GM12878 (cell line): ENCODE data around the gene DEFB110. TPM values are rescaled to one million over a fixed set of nuclear protein-coding genes. Genes with fewer than 3 reads are reported as not detected.

Source experiments
- BCL3 ChIP-seq: IDR thresholded peaks from 2 replicates; pipeline ENCODE4 v1.6.1; 2011; ENCODE audit warnings: borderline replicate concordance, low read depth, mild to moderate bottlenecking, moderate library complexity, low read length; ENCODE audit not compliant: insufficient read depth, poor library complexity, severe bottlenecking
- BRCA1 ChIP-seq: IDR thresholded peaks from 2 replicates; pipeline ENCODE4 v1.6.1; 2011; ENCODE audit warnings: low read depth, low read length, improper control_type of control experiment
- CREM ChIP-seq: IDR thresholded peaks from 2 replicates; pipeline ENCODE4 v1.6.1; 2014; ENCODE audit warnings: antibody characterized with exemption, low read depth
- EZH2 ChIP-seq: IDR thresholded peaks from 2 replicates; pipeline ENCODE4 v1.6.1; 2012; ENCODE audit warnings: low read depth, mild to moderate bottlenecking, control low read depth, inconsistent platforms, low read length, borderline replicate concordance; ENCODE audit not compliant: control insufficient read depth
- HCFC1 ChIP-seq: fragments of 150-350 bp; IDR thresholded peaks from 2 replicates; pipeline ENCODE4 v1.6.1; 2014; ENCODE audit warnings: low read length
- MXI1 ChIP-seq: fragments of 150-350 bp; IDR thresholded peaks from 2 replicates; pipeline ENCODE4 v1.6.1; 2011; ENCODE audit warnings: low read depth, mild to moderate bottlenecking, inconsistent platforms, low read length, improper control_type of control experiment
- MYC ChIP-seq: IDR thresholded peaks from 2 replicates; pipeline ENCODE4 v1.6.1; 2011; ENCODE audit warnings: mild to moderate bottlenecking, low read length, moderate library complexity, inconsistent platforms; ENCODE audit not compliant: insufficient read depth, insufficient replicate concordance, insufficient read length, severe bottlenecking
- NFIC ChIP-seq: IDR thresholded peaks from 2 replicates; pipeline ENCODE4 v1.6.1; 2012; ENCODE audit warnings: low read depth, mild to moderate bottlenecking, inconsistent platforms, low read length, moderate library complexity
- NFYB ChIP-seq: IDR thresholded peaks from 2 replicates; pipeline ENCODE4 v1.6.1; 2011; ENCODE audit warnings: low read depth, mild to moderate bottlenecking, low read length, improper control_type of control experiment, moderate library complexity; ENCODE audit not compliant: insufficient read depth
- POLR2AphosphoS5 ChIP-seq: IDR thresholded peaks from 2 replicates; pipeline ENCODE4 v1.6.1; 2011; ENCODE audit warnings: mild to moderate bottlenecking, low read length, inconsistent platforms
- REST ChIP-seq: IDR thresholded peaks from 2 replicates; pipeline ENCODE4 v1.6.1; 2012; ENCODE audit warnings: mild to moderate bottlenecking, low read depth, low read length
- TCF12 ChIP-seq: IDR thresholded peaks from 2 replicates; pipeline ENCODE4 v1.6.1; 2011; ENCODE audit warnings: low read depth, mild to moderate bottlenecking, low read length
- polyA plus RNA-seq, 11 experiments: library from polyadenylated mRNA; depleted of rRNA in 4 of 11; unstranded in 6 of 11; stranded (reverse) in 5 of 11; fragments of >200 nt; fragmentation: Nextera tagmentation in 4 of 11; fragmentation: Illumina TruSeq in 1 of 11; extraction: Ambion mirVana in 4 of 11; extraction: Trizol in 1 of 11; gene quantifications; 1 replicate in 1 of 11; 2 replicates in 10 of 11; pipeline versions ENCODE4 v1.2.1 to v1.2.3, GENCODE V29; 2011 to 2016; ENCODE audit warnings: inconsistent platforms in 2 of 11, missing spikeins in 2 of 11, low read depth in 1 of 11
- total RNA-seq, 4 experiments: library from RNA; depleted of rRNA in 3 of 4; stranded (reverse); fragments of >200 nt in 3 of 4; fragmentation: Illumina TruSeq in 1 of 4; extraction: Trizol in 1 of 4; gene quantifications; 2 replicates each; pipeline versions ENCODE4 v1.2.1 to v1.2.3, GENCODE V29; 2013 to 2021

Gene DEFB110
- total and polyA plus RNA-seq, 10 of the 15 experiments (the other 5 are each of a cell fraction or from before 2014, with no cell fraction given): not detected

GRCh38 chr6:50021894-50022293 is at the start of gene DEFB110 (continued):
- no peak for TF ChIP-seq BCL3
- TF ChIP-seq POLR2AphosphoS5: no peak
- no peak for TF ChIP-seq BRCA1
- no peak for TF ChIP-seq NFYB
- TF ChIP-seq REST: no peak
- TF ChIP-seq MYC: no peak
- TF ChIP-seq NFIC: no peak
- TF ChIP-seq HCFC1: no peak
- TF ChIP-seq EZH2: no peak
- no peak for TF ChIP-seq TCF12
- TF ChIP-seq CREM: no peak
- no peak for TF ChIP-seq MXI1
- TF ChIP-seq, all 136 proteins: peak for 0
